ENCODE results near the gene DOCK10. TPM values are rescaled to one million over a fixed set of nuclear protein-coding genes. Genes with fewer than 3 reads are reported as not detected.

The DOCK10 gene
- total and polyA plus RNA-seq, 9 of the 15 experiments (the other 6 are each of a cell fraction or from before 2014, with no cell fraction given): 0.01 to 0.87 (median 0.18) TPM

- Histone ChIP-seq H3K9ac (ENCODE audit: insufficient read depth in 1 of 2, low read depth in 2 of 2, low read length in 2 of 2) (no peak overlapping the region), H3K4me2 (ENCODE audit: insufficient read depth, low read length) (no peak overlapping the region), H4K20me1 (replicated peaks; ENCODE audit: control insufficient read depth, insufficient read depth, low read length) (no peaks in the 10 kb centered on the region), H2AFZ (ENCODE audit: low read depth, low read length) (no peak overlapping the region), H3K79me2 (ENCODE audit: control insufficient read depth, insufficient read depth, low read length) (no peaks in the 10 kb centered on the region), H3K27ac (ENCODE audit: extremely low read depth, low read depth, low read length) (no peak overlapping the region), H3K27me3 (ENCODE audit: control insufficient read depth in 2 of 2, insufficient read depth in 2 of 2, low read length in 2 of 2) (no peaks in the 10 kb centered on the region), H3K4me3 (no peak overlapping the region), H3K4me1 (replicated peaks in 1 of 2; ENCODE audit: control insufficient read depth in 2 of 2, insufficient read depth in 2 of 2, low read length in 2 of 2) (no peaks in the 10 kb centered on the region), H3K9me1 (ENCODE audit: control insufficient read depth, insufficient read depth, low read length) (no peaks in the 10 kb centered on the region), H3K36me3 (ENCODE audit: control insufficient read depth, insufficient read depth, low read length) (no peaks in the 10 kb centered on the region), H3K9me3 (replicated peaks; ENCODE audit: control insufficient read depth, insufficient read depth, low read depth, low read length) (no peaks in the 10 kb centered on the region)
- ATAC-seq (no peak), DNase-seq (ENCODE audit: extremely low read depth in 1 of 4, low spot score in 3 of 4) (no peak), FAIRE-seq (no peak)
- POLR2A ChIA-PET: no interaction called here
- CTCF ChIA-PET (ENCODE audit: low intra/inter-chr PET ratio): no interaction called here
- no TSS peak for BruUV-seq (replicated peaks)
- intact Hi-C loops (cut with micrococcal nuclease) (no loop called here), in situ Hi-C loops (cut with MboI) (no loop called here)
- WGBS (ENCODE audit: insufficient coverage, low coverage, missing lambda C conversion rate): 0% methylated on average over 4 of the region's 5 CpGs
- TF ChIP-seq OTX1 (CRISPR knock-in tag; IDR thresholded peaks at IDR 0.05) (no peak), RUNX1 (IDR thresholded peaks at IDR 0.05; ENCODE audit: low read depth) (no peak), ZNF124 (CRISPR knock-in tag; IDR thresholded peaks at IDR 0.05) (no peak), RFX1 (IDR thresholded peaks at IDR 0.05) (no peak), ZNF512 (tag; IDR thresholded peaks at IDR 0.05) (no peak), ZNF785 (CRISPR knock-in tag; IDR thresholded peaks at IDR 0.05) (no peak), BCL6 (CRISPR knock-in tag; IDR thresholded peaks at IDR 0.05) (no peak), HOXB6 (CRISPR knock-in tag; IDR thresholded peaks at IDR 0.05; ENCODE audit: borderline replicate concordance) (no peak), ZNF76 (CRISPR knock-in tag; IDR thresholded peaks at IDR 0.05; ENCODE audit: borderline replicate concordance) (no peak)
Measured at GRCh38 chr2:224934526-224935188, 107.6 kb downstream of the DOCK10 start.

All from K562 (cell line).